Measurements from ENCODE around the gene DDN. TPM values are rescaled to one million over a fixed set of nuclear protein-coding genes. Genes with fewer than 3 reads are reported as not detected.
A peak's percentile ranks its signal among the peaks of the same experiment; 100 is the strongest.

DDN gene
- polyA plus RNA-seq, 1 of the 3 experiments (the other 2 are of a cell fraction): 0.20 TPM

GRCh38 chr12:49043856-49044258 lies 44.7 kb upstream of the DDN start:
- 72% methylated on average over 11 of the region's 11 CpGs for WGBS (ENCODE audit: low lambda C conversion rate)
- Histone ChIP-seq H3K27ac (ENCODE audit: low read depth in 2 of 2, low read length in 1 of 2) (no peak overlapping the region), H3K9me3 (no peaks in the 10 kb centered on the region), H3F3A (replicated peaks; ENCODE audit: insufficient read depth) (no peaks in the 10 kb centered on the region), H3K4me2 (no peak overlapping the region), H2AFZ (ENCODE audit: low read depth) (no peak overlapping the region), H3K4me1 (ENCODE audit: control insufficient read depth in 1 of 2, insufficient read depth in 2 of 2, low read depth in 1 of 2, low read length in 1 of 2) (no peaks in the 10 kb centered on the region), H3K9me2 (no peaks in the 10 kb centered on the region), H3K4me3 (ENCODE audit: low read depth in 2 of 2, low read length in 1 of 2) (no peak overlapping the region), H3K27me3 (ENCODE audit: insufficient read depth) (no peaks in the 10 kb centered on the region), H3K79me2 (ENCODE audit: insufficient read depth) (peaks cover 4% of the 10 kb centered on the region; the same call in 1 of the 2 replicates), H3K9ac (no peak overlapping the region), H4K20me1 (ENCODE audit: insufficient read depth) (0 out of 2 replicates have a peak, but pooled peaks cover under 1% of the 10 kb centered on the region), H3K36me3 (replicated peaks in 1 of 2; ENCODE audit: control insufficient read depth in 1 of 2, insufficient read depth in 2 of 2, low read length in 1 of 2) (peaks cover 58 to 89% of the 10 kb centered on the region in 2 experiments)
- POLR2A ChIA-PET: interaction anchor here (0.9 kb wide), 1 partner anchor 12 kb away, joined by 3 read pairs; no protein-coding TSS in a partner anchor
- DNase-seq: peak; percentile 80
- TF ChIP-seq CTCF (IDR thresholded peaks at IDR 0.05) (peak; percentile 67), NRF1 (IDR thresholded peaks at IDR 0.05; ENCODE audit: low read depth, low read length) (no peak)
- CTCF ChIA-PET: interaction anchor here (0.6 to 5.2 kb wide), 25 partner anchors 9 to 236 kb away, joined by 3 to 49 read pairs (median 5); partner anchors contain the start of genes DDN, FKBP11, KMT2D and PRKAG1

- Histone ChIP-seq H3K27ac (ENCODE audit: low read depth in 2 of 2, low read length in 1 of 2) (no peak overlapping the region), H4K20me1 (ENCODE audit: insufficient read depth) (no peaks in the 10 kb centered on the region), H3F3A (replicated peaks; ENCODE audit: insufficient read depth) (no peaks in the 10 kb centered on the region), H3K27me3 (ENCODE audit: insufficient read depth) (no peaks in the 10 kb centered on the region), H2AFZ (ENCODE audit: low read depth) (no peak overlapping the region), H3K9me3 (no peaks in the 10 kb centered on the region), H3K36me3 (replicated peaks in 1 of 2; ENCODE audit: control insufficient read depth in 1 of 2, insufficient read depth in 2 of 2, low read length in 1 of 2) (peaks cover 56 to 89% of the 10 kb centered on the region in 2 experiments), H3K4me3 (ENCODE audit: low read depth in 2 of 2, low read length in 1 of 2) (no peak overlapping the region), H3K4me1 (ENCODE audit: control insufficient read depth in 1 of 2, insufficient read depth in 2 of 2, low read depth in 1 of 2, low read length in 1 of 2) (no peaks in the 10 kb centered on the region), H3K9me2 (no peaks in the 10 kb centered on the region), H3K4me2 (no peak overlapping the region), H3K79me2 (ENCODE audit: insufficient read depth) (no peaks in the 10 kb centered on the region), H3K9ac (no peak overlapping the region)
- 100% methylated on average over 2 of the region's 4 CpGs for WGBS (ENCODE audit: low lambda C conversion rate)
- CTCF ChIA-PET: interaction anchor here (0.6 to 5.2 kb wide), 18 partner anchors 8 to 236 kb away, joined by 3 to 49 read pairs (median 7); partner anchors contain the start of genes DDN, KMT2D and PRKAG1
- POLR2A ChIA-PET: interaction anchor here (0.9 kb wide), 1 partner anchor 13 kb away, joined by 3 read pairs; no protein-coding TSS in a partner anchor
- DNase-seq: no peak
- TF ChIP-seq YY1 (IDR thresholded peaks at IDR 0.05; ENCODE audit: low read depth) (no peak), CTCF (IDR thresholded peaks at IDR 0.05) (no peak), EP300 (IDR thresholded peaks at IDR 0.05; ENCODE audit: borderline replicate concordance in 1 of 2, low read depth in 1 of 2, low read length in 1 of 2) (no peak), NFIC (IDR thresholded peaks at IDR 0.05; ENCODE audit: borderline replicate concordance) (no peak), MXI1 (IDR thresholded peaks at IDR 0.05; ENCODE audit: low read depth, low read length) (no peak), TCF12 (IDR thresholded peaks at IDR 0.05) (no peak), ZBTB33 (IDR thresholded peaks at IDR 0.05; ENCODE audit: borderline replicate concordance, low read depth) (no peak), RCOR1 (IDR thresholded peaks at IDR 0.05; ENCODE audit: low read length) (no peak), MEF2A (IDR thresholded peaks at IDR 0.05; ENCODE audit: borderline replicate concordance, low read depth) (no peak), POLR2AphosphoS5 (IDR thresholded peaks at IDR 0.05; ENCODE audit: low read depth, low read length) (no peak), FOXM1 (IDR thresholded peaks at IDR 0.05; ENCODE audit: low read depth) (no peak), MAX (IDR thresholded peaks at IDR 0.05; ENCODE audit: low read depth) (no peak), EZH2phosphoT487 (IDR thresholded peaks at IDR 0.05; ENCODE audit: borderline replicate concordance, low read depth) (no peak), USF2 (IDR thresholded peaks at IDR 0.05; ENCODE audit: borderline replicate concordance, low read depth, low read length) (no peak), SMC3 (IDR thresholded peaks at IDR 0.05; ENCODE audit: low read depth, low read length) (no peak), GABPA (IDR thresholded peaks at IDR 0.05; ENCODE audit: low read depth) (no peak)
Observed at GRCh38 chr12:49043241-49043640, 44.1 kb upstream of the DDN start.
